ENCODE data around the gene AUTS2.

AUTS2 gene

GRCh38 chr7:69692611-69693010, 94.3 kb downstream of the AUTS2 start:
- no peak for DNase-seq

- no peak for DNase-seq
Observed at GRCh38 chr7:69693042-69693441, 94.8 kb downstream of the AUTS2 start.

- no peak for DNase-seq
Observed at GRCh38 chr7:69696054-69696591, 97.8 kb downstream of the AUTS2 start.

- no peak for DNase-seq
Observed at GRCh38 chr7:69696686-69697685, 98.7 kb downstream of the AUTS2 start.

- DNase-seq = no peak
Observed at GRCh38 chr7:69698109-69698825, 100.0 kb downstream of the AUTS2 start.

- DNase-seq = no peak
Observed at GRCh38 chr7:69699931-69700330, 101.7 kb downstream of the AUTS2 start.

- DNase-seq = no peak
Observed at GRCh38 chr7:69700331-69700730, 102.1 kb downstream of the AUTS2 start.

GRCh38 chr7:69701288-69701687, 103.0 kb downstream of the AUTS2 start:
- no peak for DNase-seq

- DNase-seq = no peak
Observed at GRCh38 chr7:69702357-69702756, 104.1 kb downstream of the AUTS2 start.

GRCh38 chr7:69703099-69703498, 104.8 kb downstream of the AUTS2 start:
- DNase-seq = no peak

- no peak for DNase-seq
Observed at GRCh38 chr7:69706070-69706469, 107.8 kb downstream of the AUTS2 start.

GRCh38 chr7:69708857-69709256, 110.6 kb downstream of the AUTS2 start:
- no peak for DNase-seq

GRCh38 chr7:69710768-69711438, 112.6 kb downstream of the AUTS2 start:
- no peak for DNase-seq

GRCh38 chr7:69714886-69715576, 116.8 kb downstream of the AUTS2 start:
- no peak for DNase-seq

- no peak for DNase-seq
Observed at GRCh38 chr7:69717221-69717620, 118.9 kb downstream of the AUTS2 start.

GRCh38 chr7:69719717-69720116, 121.4 kb downstream of the AUTS2 start:
- no peak for DNase-seq

- no peak for DNase-seq
Observed at GRCh38 chr7:69722843-69723242, 124.6 kb downstream of the AUTS2 start.

GRCh38 chr7:69723663-69724062, 125.4 kb downstream of the AUTS2 start:
- no peak for DNase-seq

GRCh38 chr7:69728304-69728703, 130.0 kb downstream of the AUTS2 start:
- DNase-seq = no peak

GRCh38 chr7:69732203-69732602, 133.9 kb downstream of the AUTS2 start:
- no peak for DNase-seq

GRCh38 chr7:69735582-69735981, 137.3 kb downstream of the AUTS2 start:
- DNase-seq = no peak

- DNase-seq = no peak
Observed at GRCh38 chr7:69736126-69736810, 138.0 kb downstream of the AUTS2 start.

All from inflammatory macrophage treated with lipopolysaccharide for 1 hour (primary cell).